SK-N-SH treated with all-trans-retinoic acid at 6 μM for 48 hours (cell line): Measurements from ENCODE around the gene CNTD1.

Experiments
- CSDC2 ChIP-seq: fragments of 250-450 bp; sonication (Bioruptor Pico); IDR thresholded peaks from 2 replicates; pipeline ENCODE4 v1.5.0; 2020; ENCODE audit warnings: mild to moderate bottlenecking, moderate library complexity
- OSR1 ChIP-seq: fragments of 250-450 bp; sonication (Bioruptor Pico); IDR thresholded peaks from 2 replicates; pipeline ENCODE4 v1.8.0; 2022; ENCODE audit warnings: moderate library complexity, mild to moderate bottlenecking, inconsistent platforms
- PATZ1 ChIP-seq: fragments of 250-450 bp; sonication (Bioruptor Pico); IDR thresholded peaks from 2 replicates; pipeline ENCODE4 v1.8.0; 2020; ENCODE audit warnings: mild to moderate bottlenecking, moderate library complexity, borderline replicate concordance
- ZNF565 ChIP-seq: fragments of 450-650 bp; formaldehyde crosslinking; conservative IDR thresholded peaks from 2 replicates; pipeline ENCODE4 v1.5.0; 2020; ENCODE audit warnings: low read depth, mild to moderate bottlenecking, moderate library complexity

DNA sequence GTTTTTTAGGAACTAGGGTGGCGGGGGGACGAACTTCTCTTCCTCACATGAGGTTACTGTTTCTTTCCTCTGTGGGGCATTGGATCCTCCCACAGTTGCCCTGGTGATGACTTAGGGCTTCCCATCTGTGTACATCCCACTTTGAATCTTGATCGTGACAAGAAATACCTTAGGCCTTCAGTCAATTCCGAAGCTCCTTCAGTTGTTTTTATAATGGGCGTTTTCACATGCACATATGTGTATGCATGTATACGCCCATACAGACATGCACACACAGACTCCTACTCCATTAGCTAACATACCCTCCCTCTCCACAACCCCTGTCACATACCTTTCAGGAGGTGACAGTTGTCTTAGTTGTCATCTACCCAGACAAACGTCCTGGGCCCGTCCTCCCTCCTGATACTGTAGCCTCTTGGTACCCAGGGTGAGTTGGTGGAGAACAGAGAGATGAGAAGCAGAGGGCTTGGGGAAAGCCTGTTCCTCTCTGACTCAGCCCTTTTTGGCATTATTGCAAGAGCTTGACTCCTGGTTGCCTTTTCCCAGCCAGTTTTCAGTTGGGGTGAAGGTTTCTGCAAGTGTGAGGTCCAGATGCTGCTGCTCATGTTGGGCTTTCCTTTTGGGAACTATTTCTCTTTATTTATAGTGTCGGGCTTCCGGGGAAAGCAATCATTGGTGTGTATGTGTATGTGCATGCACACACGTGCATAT is 43.5 kb downstream of the CNTD1 start:
- TF ChIP-seq PATZ1 (CRISPR knock-in tag) (no peak), CSDC2 (CRISPR knock-in tag) (no peak), ZNF565 (no peak), OSR1 (no peak)
